Mesendoderm (in vitro differentiated cells): ENCODE data around the gene IBTK. TPM values are rescaled to one million over a fixed set of nuclear protein-coding genes. Genes with fewer than 3 reads are reported as not detected.

Source experiments
- small RNA-seq: library from polyadenylated mRNA; stranded (forward); fragments of <200 nt; extraction: miRNeasy Mini kit (QIAGEN cat#:217004); gene quantifications from one replicate; pipeline ENCODE3, GENCODE V24; 2013; ENCODE audit not compliant: insufficient read depth

IBTK gene

Small RNAs within 50 kb of the gene (small RNA-seq; reads per million reads assigned to genes)
- not detected for gene RNU6-130P
